Activated naive CD4-positive, alpha-beta T cell treated with anti-CD3 and anti-CD28 coated beads for 36 hours (primary cell): ENCODE results near the gene WDFY4. TPM values are rescaled to one million over a fixed set of nuclear protein-coding genes. Genes with fewer than 3 reads are reported as not detected.

Experiments
- CTCF ChIA-PET: fragments of 350-600 bp; sonication (Branson Sonifier 250); formaldehyde crosslinking; loops from one replicate; lab custom pipeline; 2021; ENCODE audit warnings: antibody characterized with exemption; lab: Charles Lee
- DNase-seq: peaks from one replicate; pipeline ENCODE4 v3.0.0-alpha.2; 2020
- H3K27ac Mint-ChIP-seq: one replicate; pipeline ENCODE4 v1.8.0; 2021; ENCODE audit warnings: mild to moderate bottlenecking, mixed read lengths
- H3K27me3 Mint-ChIP-seq: one replicate; pipeline ENCODE4 v1.8.0; 2021; ENCODE audit warnings: low read depth, mixed read lengths
- H3K36me3 Mint-ChIP-seq: one replicate; pipeline ENCODE4 v1.8.0; 2021; ENCODE audit warnings: low read depth, mixed read lengths
- H3K4me1 Mint-ChIP-seq: one replicate; pipeline ENCODE4 v1.8.0; 2021; ENCODE audit warnings: low read depth, mixed read lengths
- H3K4me3 Mint-ChIP-seq: one replicate; pipeline ENCODE4 v1.8.0; 2021; ENCODE audit warnings: mild to moderate bottlenecking, moderate library complexity, mixed read lengths
- H3K9me3 Mint-ChIP-seq: one replicate; pipeline ENCODE4 v1.8.0; 2021; ENCODE audit warnings: mixed read lengths
- intact Hi-C: fragments of 100-400 bp; cut with micrococcal nuclease; formaldehyde crosslinking; loops from one replicate; pipeline ENCODE4 v1.15.1; 2023
- total RNA-seq, 2 experiments: library from RNA; stranded (reverse); gene quantifications; one replicate each; pipeline ENCODE4 v1.2.3, GENCODE V29; 2021

WDFY4 gene
- total RNA-seq, 2 experiments from 2014 or later, result 0.20 to 0.29 TPM

DNA sequence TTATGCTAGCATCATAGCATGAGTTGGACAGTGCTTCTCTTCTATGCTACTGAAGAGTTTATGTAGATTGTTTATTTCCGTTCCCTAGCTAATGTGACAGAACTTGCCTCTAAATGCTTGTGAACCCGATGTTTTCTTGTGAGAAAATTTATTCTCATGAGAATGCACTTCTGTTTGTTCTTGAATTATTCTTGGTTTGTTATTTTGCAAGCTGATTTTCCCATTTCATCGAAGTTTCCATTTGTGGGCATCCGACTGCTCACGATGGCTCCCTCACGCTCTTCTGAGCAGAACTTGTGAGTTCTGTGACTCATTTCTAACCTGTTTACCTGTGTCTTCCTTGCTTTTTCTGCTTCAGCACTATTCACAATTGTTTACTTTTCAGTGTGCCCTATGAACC lies 59.9 kb downstream of the WDFY4 start:
- H3K36me3 Mint-ChIP-seq, result no peaks in the 10 kb centered on the region
- H3K9me3 Mint-ChIP-seq, result peaks cover 6% of the 10 kb centered on the region
- intact Hi-C loops, result no loop called here
- H3K27ac Mint-ChIP-seq, result no peak overlapping the region
- no peak overlapping the region for H3K4me3 Mint-ChIP-seq
- no peaks in the 10 kb centered on the region for H3K4me1 Mint-ChIP-seq
- H3K27me3 Mint-ChIP-seq, result no peaks in the 10 kb centered on the region
- no peak for DNase-seq
- CTCF ChIA-PET, result no interaction called here

GRCh38 chr10:48745662-48746245 lies 61.1 kb downstream of the WDFY4 start:
- no peaks in the 10 kb centered on the region for H3K27me3 Mint-ChIP-seq
- no peaks in the 10 kb centered on the region for H3K36me3 Mint-ChIP-seq
- H3K4me3 Mint-ChIP-seq, result no peak overlapping the region
- no peak overlapping the region for H3K27ac Mint-ChIP-seq
- DNase-seq, result no peak
- CTCF ChIA-PET, result no interaction called here
- H3K9me3 Mint-ChIP-seq, result peaks cover 6% of the 10 kb centered on the region
- intact Hi-C loops, result no loop called here
- no peaks in the 10 kb centered on the region for H3K4me1 Mint-ChIP-seq

GRCh38 chr10:48748573-48748972 lies 63.9 kb downstream of the WDFY4 start:
- Mint-ChIP-seq H3K9me3 (peaks cover 6% of the 10 kb centered on the region), H3K27ac (no peak overlapping the region), H3K4me3 (no peak overlapping the region), H3K36me3 (no peaks in the 10 kb centered on the region), H3K4me1 (no peaks in the 10 kb centered on the region), H3K27me3 (no peaks in the 10 kb centered on the region)
- CTCF ChIA-PET, result no interaction called here
- no peak for DNase-seq
- intact Hi-C loops, result no loop called here

DNA sequence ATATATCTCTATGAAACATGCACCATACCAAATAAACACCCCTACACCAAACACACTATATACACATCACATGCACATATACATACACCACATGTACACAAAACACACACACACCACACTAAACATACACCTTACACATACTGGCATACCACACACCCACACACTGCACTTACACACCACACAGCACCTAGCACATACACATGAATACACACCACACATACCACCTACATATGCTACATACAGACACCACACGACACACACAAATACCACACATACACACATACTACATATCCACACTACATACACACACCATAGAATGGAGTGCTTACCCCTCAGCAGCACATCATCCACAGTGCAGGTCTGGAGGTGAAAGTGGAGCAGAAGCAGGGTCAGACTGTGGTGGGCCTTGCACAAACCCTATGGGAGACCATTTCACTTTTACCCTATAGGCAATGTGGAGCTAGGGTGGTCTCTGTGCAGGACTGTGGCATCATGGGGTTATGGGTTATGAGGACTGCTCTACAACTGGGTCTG lies 64.6 kb downstream of the WDFY4 start:
- H3K27ac Mint-ChIP-seq, result no peak overlapping the region
- CTCF ChIA-PET, result no interaction called here
- intact Hi-C loops, result no loop called here

DNA sequence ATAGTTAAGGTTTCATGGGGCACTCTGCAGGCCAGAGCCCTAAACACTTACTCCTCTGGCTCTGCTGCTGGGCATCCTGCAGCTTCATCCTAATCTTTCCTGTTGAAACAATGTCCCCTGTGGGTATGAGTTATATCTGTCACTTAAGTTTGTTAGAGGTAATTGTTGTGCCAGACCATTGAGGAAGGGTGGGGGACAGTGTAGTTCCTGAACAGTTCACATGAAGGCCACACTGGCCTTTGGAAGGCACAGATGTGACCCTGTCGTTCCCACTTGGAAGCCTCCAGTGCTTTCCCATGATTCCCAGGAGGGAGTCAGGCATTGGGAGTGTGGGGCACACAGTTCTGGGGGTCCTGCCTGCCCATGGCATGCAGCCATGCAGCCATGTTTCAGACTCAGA lies 65.3 kb downstream of the WDFY4 start:
- H3K36me3 Mint-ChIP-seq, result no peaks in the 10 kb centered on the region
- H3K27me3 Mint-ChIP-seq, result no peaks in the 10 kb centered on the region
- peaks cover 6% of the 10 kb centered on the region for H3K9me3 Mint-ChIP-seq
- no peaks in the 10 kb centered on the region for H3K4me1 Mint-ChIP-seq
- CTCF ChIA-PET, result no interaction called here
- H3K4me3 Mint-ChIP-seq, result no peak overlapping the region
- DNase-seq, result no peak
- H3K27ac Mint-ChIP-seq, result no peak overlapping the region
- intact Hi-C loops, result no loop called here

More for the DNA sequence above, 64.6 kb downstream of the WDFY4 start:
- Mint-ChIP-seq H3K9me3 (peaks cover 6% of the 10 kb centered on the region), H3K27me3 (no peaks in the 10 kb centered on the region), H3K36me3 (no peaks in the 10 kb centered on the region), H3K4me3 (no peak overlapping the region), H3K4me1 (no peaks in the 10 kb centered on the region)
- DNase-seq, result no peak

DNA sequence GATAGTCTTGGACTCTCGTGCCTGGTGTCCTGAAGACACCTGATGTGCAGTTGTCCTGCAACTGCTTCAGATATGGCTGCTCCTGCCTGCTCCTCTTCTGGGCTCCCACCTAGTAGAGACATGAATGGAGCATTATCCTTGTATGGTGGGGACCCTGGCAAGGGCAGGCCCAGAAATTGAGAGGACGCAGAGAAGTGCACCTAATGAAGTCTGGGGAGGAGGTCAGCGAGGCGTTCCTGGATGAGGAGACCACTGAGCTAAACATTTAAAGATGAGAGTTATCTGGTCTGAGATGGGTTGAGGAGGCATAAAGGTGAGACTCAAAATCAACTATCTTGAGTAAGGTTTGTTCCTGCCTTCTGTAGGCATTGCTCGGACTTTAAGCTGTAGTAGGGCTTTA lies 66.3 kb downstream of the WDFY4 start:
- H3K4me3 Mint-ChIP-seq, result no peak overlapping the region

GRCh38 chr10:48751730-48752129 lies 67.1 kb downstream of the WDFY4 start:
- Mint-ChIP-seq H3K4me1 (no peaks in the 10 kb centered on the region), H3K36me3 (no peaks in the 10 kb centered on the region), H3K27me3 (no peaks in the 10 kb centered on the region), H3K9me3 (peaks cover 6% of the 10 kb centered on the region), H3K27ac (no peak overlapping the region), H3K4me3 (no peak overlapping the region)
- DNase-seq, result no peak
- CTCF ChIA-PET, result no interaction called here
- intact Hi-C loops, result no loop called here

More for the DNA sequence above, 66.3 kb downstream of the WDFY4 start:
- intact Hi-C loops, result no loop called here
- no peak for DNase-seq
- H3K4me1 Mint-ChIP-seq, result no peaks in the 10 kb centered on the region
- peaks cover 6% of the 10 kb centered on the region for H3K9me3 Mint-ChIP-seq
- CTCF ChIA-PET, result no interaction called here
- no peak overlapping the region for H3K27ac Mint-ChIP-seq
- no peaks in the 10 kb centered on the region for H3K27me3 Mint-ChIP-seq
- no peaks in the 10 kb centered on the region for H3K36me3 Mint-ChIP-seq

DNA sequence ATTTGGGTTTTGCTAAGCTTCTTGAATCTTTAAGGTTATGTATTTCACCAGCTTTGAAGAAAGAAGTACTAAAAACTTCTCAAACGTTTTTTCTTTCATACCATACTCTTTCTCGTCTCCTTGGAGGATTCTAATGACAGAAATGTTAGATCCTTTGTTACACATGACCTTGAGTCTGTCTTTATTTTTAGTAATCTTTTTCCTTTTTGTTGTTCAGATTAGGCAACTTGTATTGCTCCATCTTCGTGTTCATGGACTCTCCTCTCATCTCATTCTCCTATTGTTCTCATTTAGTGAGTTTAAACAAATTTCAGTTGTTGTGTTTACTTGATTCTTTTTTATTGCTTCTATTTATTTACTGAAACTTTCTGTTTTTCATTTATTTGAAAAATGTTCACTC lies 73.7 kb downstream of the WDFY4 start:
- intact Hi-C loops, result no loop called here
- peaks cover 9% of the 10 kb centered on the region for H3K27me3 Mint-ChIP-seq
- no peak for DNase-seq
- H3K4me1 Mint-ChIP-seq, result no peaks in the 10 kb centered on the region
- no peaks in the 10 kb centered on the region for H3K36me3 Mint-ChIP-seq
- no peaks in the 10 kb centered on the region for H3K9me3 Mint-ChIP-seq
- CTCF ChIA-PET, result no interaction called here
- no peak overlapping the region for H3K4me3 Mint-ChIP-seq
- no peak overlapping the region for H3K27ac Mint-ChIP-seq

- CTCF ChIA-PET, result no interaction called here
- intact Hi-C loops, result no loop called here
Measured at GRCh38 chr10:48759113-48759901, 74.6 kb downstream of the WDFY4 start.

GRCh38 chr10:48760983-48761382 lies 76.3 kb downstream of the WDFY4 start:
- CTCF ChIA-PET, result interaction anchor here (0.9 kb wide), 1 partner anchor 41 kb away, joined by 3 read pairs; no protein-coding TSS in a partner anchor
- no peaks in the 10 kb centered on the region for H3K4me1 Mint-ChIP-seq
- no peak overlapping the region for H3K27ac Mint-ChIP-seq
- no peaks in the 10 kb centered on the region for H3K36me3 Mint-ChIP-seq
- intact Hi-C loops, result no loop called here
- peaks cover 9% of the 10 kb centered on the region for H3K27me3 Mint-ChIP-seq
- no peak overlapping the region for H3K4me3 Mint-ChIP-seq
- DNase-seq, result no peak
- H3K9me3 Mint-ChIP-seq, result no peaks in the 10 kb centered on the region

More at GRCh38 chr10:48759113-48759901, 74.6 kb downstream of the WDFY4 start:
- no peaks in the 10 kb centered on the region for H3K36me3 Mint-ChIP-seq
- no peak for DNase-seq
- no peak overlapping the region for H3K27ac Mint-ChIP-seq
- H3K27me3 Mint-ChIP-seq, result peaks cover 9% of the 10 kb centered on the region
- no peaks in the 10 kb centered on the region for H3K4me1 Mint-ChIP-seq
- H3K4me3 Mint-ChIP-seq, result no peak overlapping the region
- H3K9me3 Mint-ChIP-seq, result no peaks in the 10 kb centered on the region

DNA sequence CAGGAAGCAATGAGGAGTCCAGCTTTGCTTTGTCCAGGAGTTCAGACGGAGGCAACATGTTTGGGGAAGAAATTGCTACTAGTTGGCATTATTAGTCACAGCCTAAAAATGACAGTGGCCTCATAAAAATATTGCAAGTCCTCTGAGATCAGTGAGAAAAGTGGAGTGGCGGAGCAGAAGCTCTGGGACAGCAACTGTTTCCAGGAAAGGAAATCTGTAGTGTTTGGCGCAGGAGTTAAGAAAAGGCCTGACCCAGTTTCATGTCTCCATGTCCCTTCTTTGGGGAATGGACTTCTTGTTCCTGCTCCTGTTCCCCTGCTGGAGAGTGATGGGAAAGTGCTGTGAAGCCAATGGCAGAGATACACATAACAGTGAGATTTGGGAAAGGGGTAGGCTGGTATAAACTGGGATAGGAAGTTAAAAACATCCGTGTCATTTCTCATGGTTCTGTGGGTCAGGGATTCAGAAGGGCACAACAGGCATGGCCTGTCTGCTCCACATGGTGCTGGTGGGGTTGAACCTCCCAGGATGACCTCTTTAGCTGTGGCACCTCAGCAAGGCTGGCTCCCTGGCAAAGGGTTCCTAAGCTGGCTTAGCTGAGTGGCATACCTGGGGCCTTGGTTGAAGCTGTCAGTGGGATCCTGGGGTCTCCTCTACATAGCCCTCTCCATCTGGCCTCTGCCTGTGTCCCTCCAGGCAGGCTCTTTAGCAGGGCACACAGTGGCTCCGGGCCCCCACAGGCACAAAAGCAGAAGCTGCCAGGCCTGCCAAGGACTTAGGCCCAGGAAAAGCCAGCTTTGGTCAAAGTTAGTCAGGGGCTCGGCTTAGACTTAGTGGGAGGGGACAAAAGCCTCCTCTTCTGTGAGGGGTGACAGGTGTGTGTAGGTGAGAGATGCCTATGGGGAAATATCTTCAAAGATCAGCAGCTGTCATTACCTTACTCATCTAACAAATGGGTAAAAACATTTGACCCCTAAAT lies 77.7 kb downstream of the WDFY4 start:
- intact Hi-C loops, result no loop called here
- Mint-ChIP-seq H3K36me3 (no peaks in the 10 kb centered on the region), H3K4me3 (no peak overlapping the region), H3K4me1 (no peaks in the 10 kb centered on the region), H3K9me3 (no peaks in the 10 kb centered on the region), H3K27ac (no peak overlapping the region), H3K27me3 (peaks cover 9% of the 10 kb centered on the region)
- DNase-seq, result no peak
- CTCF ChIA-PET, result no interaction called here

GRCh38 chr10:48763403-48763965 lies 78.8 kb downstream of the WDFY4 start:
- H3K9me3 Mint-ChIP-seq, result no peaks in the 10 kb centered on the region
- DNase-seq, result no peak

More at GRCh38 chr10:48763403-48763965, 78.8 kb downstream of the WDFY4 start:
- intact Hi-C loops, result no loop called here
- Mint-ChIP-seq H3K4me1 (no peaks in the 10 kb centered on the region), H3K36me3 (no peaks in the 10 kb centered on the region), H3K27me3 (peaks cover 9% of the 10 kb centered on the region), H3K27ac (no peak overlapping the region), H3K4me3 (no peak overlapping the region)
- CTCF ChIA-PET, result interaction anchor here (1.0 kb wide), 1 partner anchor 218 kb away, joined by 3 read pairs; no protein-coding TSS in a partner anchor
